NCI-H526 treated with DMSO at 0.1 percent for 48 hours (cell line): Measurements from ENCODE around the gene PLOD2.
A peak's percentile ranks its signal among the peaks of the same experiment; 100 is the strongest.

Experiments
- DNase-seq: peaks from one replicate; lab custom pipeline; 2025; lab: John Stamatoyannopoulos, UW

The PLOD2 gene

DNA sequence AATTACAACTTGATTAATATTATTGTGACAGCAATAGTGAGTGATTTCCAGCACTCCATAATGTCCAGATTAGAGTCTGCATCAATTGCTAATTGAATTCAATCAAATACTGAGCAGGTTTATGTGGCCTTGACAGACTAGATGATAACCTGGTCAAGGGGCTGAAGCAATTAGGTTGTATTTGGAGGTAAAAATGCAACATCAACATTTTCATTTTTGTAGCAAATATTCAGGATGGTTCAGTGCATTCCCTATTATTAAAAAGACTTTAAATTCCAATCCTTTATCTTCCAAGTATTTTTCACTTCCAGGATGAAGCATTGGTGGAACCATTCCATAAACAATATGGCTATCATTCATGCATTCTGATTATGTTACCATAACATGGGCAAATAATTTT, 120.4 kb downstream of the PLOD2 start:
- no peak for DNase-seq

DNA sequence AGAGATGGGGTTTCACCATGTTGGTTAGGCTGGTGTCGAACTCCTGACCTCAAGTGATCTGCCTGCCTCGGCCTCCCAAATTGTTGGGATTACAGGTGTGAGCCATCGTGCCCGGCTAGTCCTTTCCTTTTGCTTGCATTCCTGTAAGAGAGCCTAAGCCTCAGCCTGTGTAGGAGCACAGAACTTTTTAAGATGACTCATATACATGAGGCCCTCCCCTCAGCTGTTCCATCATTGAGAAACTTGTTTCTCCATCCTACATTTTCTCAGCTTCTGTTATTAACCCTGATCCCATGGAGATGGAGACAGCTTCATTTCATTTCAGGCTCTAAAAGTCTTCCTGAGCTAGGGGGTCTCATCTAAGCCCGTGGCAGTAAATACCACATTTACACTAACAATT, 123.3 kb downstream of the PLOD2 start:
- no peak for DNase-seq

GRCh38 chr3:146036281-146036680, 124.7 kb downstream of the PLOD2 start:
- DNase-seq: peak; percentile 9

- DNase-seq: no peak
These were observed 125.6 kb downstream of the PLOD2 start for GRCh38 chr3:146035366-146035765.

GRCh38 chr3:146033950-146034349, 127.0 kb downstream of the PLOD2 start:
- no peak for DNase-seq

DNA sequence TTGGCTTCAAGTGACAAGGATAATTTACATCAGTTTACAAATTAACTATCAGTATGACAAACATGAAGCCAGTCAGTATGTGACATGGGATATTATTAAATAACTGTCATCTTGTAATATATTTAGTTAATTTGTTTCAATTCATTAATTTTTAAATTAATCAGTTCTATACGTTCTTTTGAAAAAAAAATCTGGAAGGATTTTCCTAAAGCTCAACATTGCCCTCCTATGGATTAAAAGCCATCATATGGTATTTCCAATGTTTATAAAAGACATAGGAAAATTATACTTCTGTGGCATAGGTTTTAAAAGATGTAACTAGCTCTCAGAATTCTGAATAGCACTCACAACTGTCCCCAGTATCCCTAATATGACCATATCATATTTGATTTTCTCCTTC, 134.4 kb downstream of the PLOD2 start:
- DNase-seq: no peak

- no peak for DNase-seq
These were observed 136.7 kb downstream of the PLOD2 start for GRCh38 chr3:146024260-146024659.

GRCh38 chr3:146020969-146021368, 140.0 kb downstream of the PLOD2 start:
- no peak for DNase-seq

GRCh38 chr3:146019508-146019907, 141.5 kb downstream of the PLOD2 start:
- no peak for DNase-seq
